H1 (cell line): ENCODE measurements around the gene RASL10A. TPM values are rescaled to one million over a fixed set of nuclear protein-coding genes. Genes with fewer than 3 reads are reported as not detected.

Experiments
- CTCF ChIA-PET: fragments of 300-600 bp; sonication (Branson Sonifier 250); formaldehyde crosslinking; loops from one replicate; lab custom pipeline; 2021; ENCODE audit not compliant: partially characterized antibody; lab: Charles Lee
- POLR2A ChIA-PET: fragments of 300-600 bp; sonication (Branson Sonifier 250); formaldehyde crosslinking; loops from one replicate; lab custom pipeline; 2021; ENCODE audit warnings: inconsistent platforms; ENCODE audit not compliant: partially characterized antibody; lab: Charles Lee
- DNase-seq, 2 experiments: peaks; one replicate each; pipeline versions ENCODE4 v3.0.0 to v3.0.0-alpha.2; 2010 to 2022; ENCODE audit warnings: low spot score in 2 of 2, low read depth in 1 of 2, mixed read lengths in 1 of 2
- FAIRE-seq: peaks from 2 replicates; lab custom pipeline; 2011; peaks lifted over from hg19 to GRCh38; lab: Jason Lieb, UNC
- H2AFZ ChIP-seq: 2 replicates; pipeline ENCODE4 v1.8.1; 2012; ENCODE audit warnings: low read length, inconsistent platforms
- H2AK5ac ChIP-seq: 2 replicates; pipeline ENCODE4 v1.6.1; 2013; ENCODE audit warnings: low read depth, low read length
- H2BK120ac ChIP-seq: replicated peaks from 2 replicates; pipeline ENCODE3; 2013; ENCODE audit warnings: low read depth, low read length, inconsistent platforms
- H2BK12ac ChIP-seq: 2 replicates; pipeline ENCODE4 v1.6.1; 2013; ENCODE audit warnings: low read depth, low read length
- H2BK15ac ChIP-seq: 2 replicates; pipeline ENCODE4 v1.6.1; 2013; ENCODE audit warnings: low read length
- H2BK20ac ChIP-seq: 2 replicates; pipeline ENCODE4 v1.6.1; 2013; ENCODE audit warnings: low read length
- H2BK5ac ChIP-seq: 2 replicates; pipeline ENCODE4 v1.6.1; 2013; ENCODE audit warnings: low read depth, low read length
- H3K14ac ChIP-seq: 2 replicates; pipeline ENCODE4 v1.6.1; 2013; ENCODE audit warnings: inconsistent platforms; ENCODE audit not compliant: insufficient read length
- H3K18ac ChIP-seq: 2 replicates; pipeline ENCODE4 v1.6.1; 2013; ENCODE audit warnings: low read length; ENCODE audit errors: extremely low read depth
- H3K23ac ChIP-seq: 2 replicates; pipeline ENCODE4 v1.6.1; 2013; ENCODE audit warnings: inconsistent platforms; ENCODE audit not compliant: insufficient read length
- H3K23me2 ChIP-seq: 2 replicates; pipeline ENCODE4 v1.6.1; 2013; ENCODE audit warnings: low read depth, low read length
- H3K27ac ChIP-seq: 2 replicates; pipeline ENCODE4 v1.6.1; 2011; ENCODE audit warnings: low read depth, low read length, inconsistent platforms
- H3K27me3 ChIP-seq, 4 experiments: replicated peaks in 1 of 4; 1 replicate in 1 of 4; 2 replicates in 3 of 4; pipeline versions ENCODE4 v1.6.1 to v1.8.1; 2011 to 2013; ENCODE audit warnings: low read length in 3 of 4, mild to moderate bottlenecking in 3 of 4, inconsistent platforms in 2 of 4, mixed read lengths in 2 of 4, moderate library complexity in 1 of 4; ENCODE audit not compliant: control insufficient read depth in 3 of 4, insufficient read depth in 3 of 4; ENCODE audit errors: extremely low read depth in 1 of 4
- H3K36me3 ChIP-seq, 4 experiments: 2 replicates each; pipeline versions ENCODE4 v1.6.1 to v1.8.1; 2011 to 2013; ENCODE audit warnings: mild to moderate bottlenecking in 4 of 4, low read length in 3 of 4, moderate library complexity in 2 of 4, control low read depth in 1 of 4, inconsistent platforms in 1 of 4; ENCODE audit not compliant: insufficient read depth in 4 of 4, control insufficient read depth in 2 of 4
- H3K4ac ChIP-seq: replicated peaks from 2 replicates; pipeline ENCODE3; 2013; ENCODE audit warnings: low read length, low read depth, mixed read lengths, inconsistent platforms; ENCODE audit not compliant: insufficient read length
- H3K4me1 ChIP-seq, 4 experiments: replicated peaks in 1 of 4; 1 replicate in 1 of 4; 2 replicates in 3 of 4; pipeline versions ENCODE4 v1.6.1 to v1.8.1; 2011 to 2013; ENCODE audit warnings: low read length in 3 of 4, inconsistent platforms in 2 of 4, mixed read lengths in 1 of 4; ENCODE audit not compliant: insufficient read depth in 4 of 4, control insufficient read depth in 3 of 4
- H3K4me2 ChIP-seq, 2 experiments: 2 replicates each; pipeline versions ENCODE4 v1.6.1 to v1.8.1; 2011 to 2013; ENCODE audit warnings: low read depth in 2 of 2, low read length in 2 of 2, control low read depth in 1 of 2, inconsistent platforms in 1 of 2, mild to moderate bottlenecking in 1 of 2; ENCODE audit not compliant: insufficient read depth in 1 of 2
- H3K4me3 ChIP-seq, 4 experiments: fragments of 200-600, 300-600 bp in 1 of 4; sonication (generic), shearing (Covaris generic), sonication (Bioruptor Twin) in 1 of 4; 2 replicates each; pipeline versions ENCODE4 v1.5.1 to v1.8.1; 2011 to 2016; ENCODE audit warnings: low read length in 4 of 4, low read depth in 3 of 4, control low read depth in 2 of 4, inconsistent platforms in 2 of 4, mild to moderate bottlenecking in 2 of 4, mixed read lengths in 1 of 4, moderate library complexity in 1 of 4; ENCODE audit not compliant: insufficient read depth in 2 of 4; ENCODE audit errors: extremely low read depth in 1 of 4
- H3K56ac ChIP-seq: replicated peaks from 2 replicates; pipeline ENCODE3; 2013; ENCODE audit warnings: low read depth, mild to moderate bottlenecking, mixed read lengths, low read length, inconsistent platforms; ENCODE audit not compliant: insufficient read length
- H3K79me1 ChIP-seq: 2 replicates; pipeline ENCODE4 v1.6.1; 2013; ENCODE audit warnings: low read depth, low read length, control low read depth
- H3K79me2 ChIP-seq, 2 experiments: 2 replicates each; pipeline versions ENCODE4 v1.6.1 to v1.8.1; 2012 to 2013; ENCODE audit warnings: low read length in 2 of 2, mild to moderate bottlenecking in 2 of 2, inconsistent platforms in 1 of 2; ENCODE audit not compliant: insufficient read depth in 2 of 2, control insufficient read depth in 1 of 2
- H3K9ac ChIP-seq, 4 experiments: replicated peaks in 1 of 4; 1 replicate in 1 of 4; 2 replicates in 3 of 4; pipeline versions ENCODE4 v1.6.1 to v1.8.1; 2011 to 2013; ENCODE audit warnings: low read depth in 3 of 4, low read length in 3 of 4, control low read depth in 2 of 4, mild to moderate bottlenecking in 2 of 4, moderate library complexity in 2 of 4, inconsistent platforms in 1 of 4; ENCODE audit errors: extremely low read depth in 1 of 4
- H3K9me3 ChIP-seq, 2 experiments: 2 replicates each; pipeline versions ENCODE4 v1.6.1 to v1.8.1; 2012 to 2013; ENCODE audit warnings: mild to moderate bottlenecking in 2 of 2, moderate library complexity in 2 of 2, control low read depth in 1 of 2, inconsistent platforms in 1 of 2, low read depth in 1 of 2, low read length in 1 of 2, mixed read lengths in 1 of 2; ENCODE audit not compliant: insufficient read depth in 2 of 2
- H4K20me1 ChIP-seq, 2 experiments: replicated peaks in 1 of 2; 2 replicates each; pipeline versions ENCODE3 to v1.8.1; 2011 to 2013; ENCODE audit warnings: inconsistent platforms in 2 of 2, low read length in 2 of 2, mild to moderate bottlenecking in 1 of 2; ENCODE audit not compliant: insufficient read depth in 2 of 2, control insufficient read depth in 1 of 2
- H4K5ac ChIP-seq: 2 replicates; pipeline ENCODE4 v1.6.1; 2013; ENCODE audit warnings: low read length, low read depth, mixed read lengths, inconsistent platforms; ENCODE audit not compliant: insufficient read length
- H4K8ac ChIP-seq: 2 replicates; pipeline ENCODE4 v1.8.0; 2013; ENCODE audit warnings: mild to moderate bottlenecking, moderate library complexity, low read length, inconsistent platforms; ENCODE audit not compliant: insufficient read depth; ENCODE audit errors: extremely low read depth
- H4K91ac ChIP-seq: replicated peaks from 2 replicates; pipeline ENCODE3; 2013; ENCODE audit warnings: low read length, mixed read lengths, inconsistent platforms; ENCODE audit not compliant: insufficient read length
- BACH1 ChIP-seq: IDR thresholded peaks from 2 replicates; pipeline ENCODE4 v1.6.1; 2012; ENCODE audit warnings: low read length, improper control_type of control experiment
- BCL11A ChIP-seq, 2 experiments: IDR thresholded peaks; one replicate each; pipeline ENCODE4 v1.6.1; 2011; ENCODE audit warnings: low read depth in 2 of 2, low read length in 2 of 2, mild to moderate bottlenecking in 2 of 2
- CTCF ChIP-seq, 3 experiments: IDR thresholded peaks; 1 replicate in 2 of 3; 2 replicates in 1 of 3; pipeline versions ENCODE4 v1.5.1 to v1.6.1; 2011; ENCODE audit warnings: low read length in 3 of 3, mild to moderate bottlenecking in 3 of 3, inconsistent platforms in 2 of 3, low read depth in 1 of 3, moderate library complexity in 1 of 3; ENCODE audit not compliant: insufficient read depth in 1 of 3; ENCODE audit errors: control extremely low read depth in 1 of 3
- SAP30 ChIP-seq: fragments of 300-600 bp; sonication (generic); IDR thresholded peaks from 2 replicates; pipeline ENCODE4 v1.7.1; 2012; ENCODE audit warnings: low read length, moderate library complexity, mild to moderate bottlenecking, inconsistent platforms; ENCODE audit not compliant: insufficient read depth, insufficient replicate concordance
- SP2 ChIP-seq: IDR thresholded peaks from 2 replicates; pipeline ENCODE4 v1.6.1; 2012; ENCODE audit warnings: mild to moderate bottlenecking, low read length, inconsistent platforms
- USF2 ChIP-seq: IDR thresholded peaks from 2 replicates; pipeline ENCODE4 v1.6.1; 2011; ENCODE audit warnings: low read length, improper control_type of control experiment
- YY1 ChIP-seq: IDR thresholded peaks from 2 replicates; pipeline ENCODE4 v1.6.1; 2011; ENCODE audit warnings: low read depth, mild to moderate bottlenecking, low read length
- WGBS, 2 experiments: shearing (Covaris generic) in 1 of 2; methylation state at CpG; one replicate each; pipeline versions ENCODE4 v1.1.6 to v1.1.7; 2013 to 2015; ENCODE audit warnings: low lambda C conversion rate in 2 of 2, mixed read lengths in 2 of 2, inconsistent platforms in 1 of 2, low coverage in 1 of 2, missing lambda C conversion rate in 1 of 2; ENCODE audit not compliant: insufficient replicate concordance in 2 of 2, insufficient coverage in 1 of 2, insufficient read length in 1 of 2; ENCODE audit errors: extremely low coverage in 1 of 2, missing lambda C conversion rate in 1 of 2; 5-methylcytosine and 5-hydroxymethylcytosine counted together
- polyA plus RNA-seq, 7 experiments: library from polyadenylated mRNA; depleted of rRNA in 3 of 7; stranded (reverse) in 5 of 7; unstranded in 2 of 7; fragments of >200 nt in 5 of 7; fragments of 200-250 nt in 2 of 7; gene quantifications; 1 replicate in 5 of 7; 2 replicates in 1 of 7; 4 replicates in 1 of 7; pipeline versions ENCODE4 v1.2.1 to v1.2.3, GENCODE V29; 2011 to 2013; ENCODE audit warnings: missing spikeins in 2 of 7, mixed read lengths in 2 of 7
- total RNA-seq: library from RNA; stranded (reverse); fragmentation: NEBNext Ultra II Directional; extraction: Animal tissue kit (Norgen Biotek cat#: 25700); gene quantifications from 2 replicates; pipeline ENCODE4 v1.2.1, GENCODE V29; 2021

RASL10A gene
- total and polyA plus RNA-seq, 2 of the 8 experiments (the other 6 are each of a cell fraction or from before 2014, with no cell fraction given) = 1.1 to 1.5 TPM

GRCh38 chr22:29267858-29268510 is 47.5 kb downstream of the RASL10A start, which contains the start of the genes EWSR1 and RHBDD3:
Gene EWSR1 (plus strand): TSS chr22:29268268. CDS start chr22:29268337, 69 bp downstream.
Gene RHBDD3 (minus strand): TSS chr22:29267981. CDS start chr22:29265626, 2,355 bp downstream.
- Histone ChIP-seq H3K36me3 (peaks cover 15 to 64% (median 26%) of the 10 kb centered on the region in 4 experiments), H2BK5ac (peak within 1 kb of the TSS; percentile 100), H2AK5ac (peak within 1 kb of the TSS; percentile 41; the same call in 1 of the 2 replicates), H3K27me3 (no peaks in the 10 kb centered on the region), H3K9me3 (no peaks in the 10 kb centered on the region), H3K27ac (peak within 1 kb of the TSS; percentile 100), H4K8ac (peak within 1 kb of the TSS; percentile 100), H2BK20ac (peak within 1 kb of the TSS; percentile 43; the same call in 1 of the 2 replicates), H3K4me1 (peaks cover 6 to 19% (median 11%) of the 10 kb centered on the region in 4 experiments; a peak in 6 of 7 replicates), H4K20me1 (peaks cover 32 to 33% of the 10 kb centered on the region in 2 experiments), H3K56ac (peak within 1 kb of the TSS; percentile 99), H3K14ac (no peak within 1 kb of the TSS), H4K5ac (peak within 1 kb of the TSS; percentile 99), H2BK120ac (peak within 1 kb of the TSS; percentile 94), H3K4me3 (peak within 1 kb of the TSS; percentile 80 to 96 (median 95)), H2BK15ac (peak within 1 kb of the TSS; percentile 95), H3K79me2 (peaks cover 43 to 67% of the 10 kb centered on the region in 2 experiments), H2AFZ (peak within 1 kb of the TSS; percentile 99; the same call in 1 of the 2 replicates), H4K91ac (peak within 1 kb of the TSS; percentile 99), H3K23ac (no peak within 1 kb of the TSS), H3K23me2 (peaks cover 18% of the 10 kb centered on the region), H3K4ac (peak within 1 kb of the TSS; percentile 92), H2BK12ac (peak within 1 kb of the TSS; percentile 96), H3K18ac (peak within 1 kb of the TSS; percentile 100), H3K9ac (peak within 1 kb of the TSS; percentile 94 to 100 (median 100)), H3K4me2 (peak within 1 kb of the TSS; percentile 73 to 80), H3K79me1 (peaks cover 8% of the 10 kb centered on the region)
- ChIA-PET CTCF (interaction anchor here (1.0 kb wide), 1 partner anchor 64 kb away, joined by 4 read pairs; no protein-coding TSS in a partner anchor), POLR2A (interaction anchor here (0.6 to 21.4 kb wide), 23 partner anchors 10 to 500 kb away, joined by 3 to 436 read pairs (median 5); partner anchors contain the start of genes EMID1, GAS2L1 and XBP1)
- no peak for FAIRE-seq
- peak; percentile 69 to 100 for DNase-seq
- 1% methylated on average over 55 of the region's 67 CpGs; no CpG with 5 or more reads in 1 of the 2 experiments for WGBS, 2 experiments
- TF ChIP-seq BACH1 (peak; percentile 93), USF2 (no peak), YY1 (peak; percentile 95), SP2 (no peak), CTCF (IDR thresholded peaks at IDR 0.05; ENCODE audit: control extremely low read depth in 1 of 3, insufficient read depth in 1 of 3, low read depth in 1 of 3, low read length in 3 of 3) (no peak), BCL11A (IDR thresholded peaks at IDR 0.05; ENCODE audit: low read depth in 2 of 2, low read length in 2 of 2) (no peak), SAP30 (peak; percentile 34)
